Measurements from ENCODE around the gene GPR137B. TPM values are rescaled to one million over a fixed set of nuclear protein-coding genes. Genes with fewer than 3 reads are reported as not detected.

GPR137B gene
- total RNA-seq, 3 donors from 2014 or later: 6.0 to 13.3 (median 8.5) TPM

- Histone ChIP-seq H3K9me3 (no peaks in the 10 kb centered on the region), H3K36me3 (ENCODE audit: low read depth) (no peaks in the 10 kb centered on the region), H3K4me1 (ENCODE audit: low read depth) (no peaks in the 10 kb centered on the region), H3K4me3 (no peak overlapping the region)
- no peak for DNase-seq
- intact Hi-C loops (cut with DNase I, micrococcal nuclease): loop anchor here in 1 of 2 donors (5.0 kb wide), 1 partner anchor 376 kb away; no protein-coding TSS in a partner anchor
- no peak for ATAC-seq
- no peak for TF ChIP-seq CTCF (IDR thresholded peaks at IDR 0.05)
Measured at GRCh38 chr1:236111527-236112331, 30.6 kb upstream of the GPR137B start.

- no peaks in the 10 kb centered on the region for H3K36me3 ChIP-seq (ENCODE audit: low read depth)
- ATAC-seq: no peak
- H3K9me3 ChIP-seq: no peaks in the 10 kb centered on the region
- no peaks in the 10 kb centered on the region for H3K4me1 ChIP-seq (ENCODE audit: low read depth)
- intact Hi-C loops (cut with DNase I, micrococcal nuclease): loop anchor here in 1 of 2 donors (5.0 kb wide), 1 partner anchor 375 kb away; no protein-coding TSS in a partner anchor
- TF ChIP-seq CTCF (IDR thresholded peaks at IDR 0.05): no peak
- no peak overlapping the region for H3K4me3 ChIP-seq
- DNase-seq: no peak
Measured at GRCh38 chr1:236112332-236112627, 30.1 kb upstream of the GPR137B start.

GRCh38 chr1:236113324-236114032 is 28.9 kb upstream of the GPR137B start:
- H3K4me1 ChIP-seq (ENCODE audit: low read depth): no peaks in the 10 kb centered on the region
- no peaks in the 10 kb centered on the region for H3K36me3 ChIP-seq (ENCODE audit: low read depth)
- intact Hi-C loops (cut with DNase I, micrococcal nuclease): loop anchor here in 1 of 2 donors (5.0 kb wide), 1 partner anchor 374 kb away; no protein-coding TSS in a partner anchor
- no peaks in the 10 kb centered on the region for H3K9me3 ChIP-seq
- ATAC-seq (no peak), DNase-seq (no peak)
- no peak overlapping the region for H3K4me3 ChIP-seq
- no peak for TF ChIP-seq CTCF (IDR thresholded peaks at IDR 0.05)

- TF ChIP-seq CTCF (IDR thresholded peaks at IDR 0.05): no peak
- DNase-seq (no peak), ATAC-seq (no peak)
- Histone ChIP-seq H3K4me3 (no peak overlapping the region), H3K9me3 (no peaks in the 10 kb centered on the region), H3K4me1 (ENCODE audit: low read depth) (no peaks in the 10 kb centered on the region), H3K36me3 (ENCODE audit: low read depth) (no peaks in the 10 kb centered on the region)
- intact Hi-C loops (cut with DNase I, micrococcal nuclease): loop anchor here in 1 of 2 donors (5.0 kb wide), 1 partner anchor 373 kb away; no protein-coding TSS in a partner anchor
Measured at GRCh38 chr1:236114076-236114747, 28.1 kb upstream of the GPR137B start.

- no peak for TF ChIP-seq CTCF (IDR thresholded peaks at IDR 0.05)
- H3K4me1 ChIP-seq (ENCODE audit: low read depth): no peaks in the 10 kb centered on the region
- intact Hi-C loops (cut with DNase I, micrococcal nuclease): no loop called here
- ATAC-seq: no peak
- no peak overlapping the region for H3K4me3 ChIP-seq
- H3K36me3 ChIP-seq (ENCODE audit: low read depth): no peaks in the 10 kb centered on the region
- H3K9me3 ChIP-seq: no peaks in the 10 kb centered on the region
- DNase-seq: no peak
Measured at GRCh38 chr1:236117710-236118109, 24.6 kb upstream of the GPR137B start.

Data from mucosa of descending colon (tissue), 3 donors.